IMR-90 (cell line): ENCODE results near the gene DGKH. TPM values are rescaled to one million over a fixed set of nuclear protein-coding genes. Genes with fewer than 3 reads are reported as not detected.

ENCODE experiments used
- ATAC-seq: fragments of 200-7000 bp; cut with Tn5 transposase; 2 replicates; pipeline ENCODE4 v1.9.1; 2020; ENCODE audit warnings: low read depth, mild to moderate bottlenecking, moderate library complexity
- BruUV-seq: library from RNA; stranded (reverse); fragments of 400-500 nt; replicated peaks from 2 replicates; lab custom pipeline; 2021; lab: Mats Ljungman, UMichigan
- CTCF ChIA-PET: fragments of 300-600 bp; formaldehyde crosslinking; extraction: SDS; loops from one replicate; lab custom pipeline; 2021; ENCODE audit warnings: antibody characterized with exemption; lab: Yijun Ruan, JAX
- POLR2A ChIA-PET: fragments of 300-600 bp; sonication (Branson Sonifier 250); formaldehyde crosslinking; loops from one replicate; lab custom pipeline; 2022; ENCODE audit warnings: antibody characterized with exemption; ENCODE audit not compliant: unreplicated experiment; lab: Charles Lee
- DNase-seq: peaks from one replicate; pipeline ENCODE4 v3.0.0; 2013
- H2AFZ ChIP-seq: replicated peaks from 2 replicates; pipeline ENCODE3; 2013; ENCODE audit warnings: low read length, mild to moderate bottlenecking; ENCODE audit not compliant: poor library complexity
- H2AK5ac ChIP-seq: 2 replicates; pipeline ENCODE4 v1.6.1; 2013; ENCODE audit warnings: low read depth, low read length, inconsistent platforms
- H2AK9ac ChIP-seq: replicated peaks from 2 replicates; pipeline ENCODE3; 2013; ENCODE audit warnings: mild to moderate bottlenecking, low read depth, low read length, moderate library complexity; ENCODE audit not compliant: poor library complexity
- H2BK120ac ChIP-seq: 2 replicates; pipeline ENCODE4 v1.6.1; 2013; ENCODE audit warnings: low read depth, low read length, inconsistent platforms
- H2BK15ac ChIP-seq: 3 replicates; pipeline ENCODE4 v1.6.1; 2013; ENCODE audit warnings: low read depth, low read length, inconsistent platforms
- H2BK20ac ChIP-seq: 2 replicates; pipeline ENCODE4 v1.6.1; 2013; ENCODE audit warnings: low read depth, mild to moderate bottlenecking, inconsistent platforms, low read length, moderate library complexity
- H2BK5ac ChIP-seq: 2 replicates; pipeline ENCODE4 v1.6.1; 2013; ENCODE audit warnings: mild to moderate bottlenecking, low read depth, low read length, inconsistent platforms; ENCODE audit not compliant: poor library complexity, severe bottlenecking
- H3K14ac ChIP-seq: replicated peaks from 2 replicates; pipeline ENCODE4 v1.6.1; 2013; ENCODE audit warnings: low read depth, low read length, inconsistent platforms
- H3K18ac ChIP-seq: 2 replicates; pipeline ENCODE4 v1.6.1; 2013; ENCODE audit warnings: low read depth, low read length, control low read depth
- H3K23ac ChIP-seq: 2 replicates; pipeline ENCODE4 v1.6.1; 2013; ENCODE audit warnings: low read depth, low read length, inconsistent platforms
- H3K27ac ChIP-seq: 2 replicates; pipeline ENCODE4 v1.5.1; 2013; ENCODE audit warnings: mild to moderate bottlenecking, control low read depth, low read length; ENCODE audit not compliant: insufficient read depth
- H3K27me3 ChIP-seq: 2 replicates; pipeline ENCODE4 v1.6.1; 2013; ENCODE audit warnings: low read length; ENCODE audit not compliant: control insufficient read depth, insufficient read depth
- H3K36me3 ChIP-seq: 2 replicates; pipeline ENCODE4 v1.6.1; 2013; ENCODE audit warnings: low read length, mixed read lengths; ENCODE audit not compliant: control insufficient read depth, insufficient read depth
- H3K4ac ChIP-seq: 2 replicates; pipeline ENCODE4 v1.6.1; 2013; ENCODE audit warnings: low read depth, low read length, inconsistent platforms
- H3K4me1 ChIP-seq: 2 replicates; pipeline ENCODE4 v1.6.1; 2013; ENCODE audit warnings: low read length, mixed read lengths; ENCODE audit not compliant: control insufficient read depth, insufficient read depth
- H3K4me2 ChIP-seq: 2 replicates; pipeline ENCODE4 v1.6.1; 2013; ENCODE audit warnings: low read depth, mild to moderate bottlenecking, control low read depth, low read length, moderate library complexity
- H3K4me3 ChIP-seq: 2 replicates; pipeline ENCODE4 v1.5.1; 2013; ENCODE audit warnings: low read depth, mild to moderate bottlenecking, control low read depth, low read length, moderate library complexity; ENCODE audit not compliant: insufficient read depth
- H3K56ac ChIP-seq: 2 replicates; pipeline ENCODE4 v1.6.1; 2013; ENCODE audit warnings: low read length, inconsistent platforms; ENCODE audit not compliant: insufficient read depth; ENCODE audit errors: extremely low read depth
- H3K79me1 ChIP-seq, 2 experiments: 2 replicates each; pipeline ENCODE4 v1.6.1; 2013; ENCODE audit warnings: low read length in 2 of 2, inconsistent platforms in 1 of 2, low read depth in 1 of 2
- H3K9ac ChIP-seq: 2 replicates; pipeline ENCODE4 v1.6.1; 2013; ENCODE audit warnings: low read depth, low read length, control low read depth
- H3K9me1 ChIP-seq: 2 replicates; pipeline ENCODE4 v1.6.1; 2013; ENCODE audit warnings: low read length, inconsistent platforms; ENCODE audit not compliant: insufficient read depth
- H3K9me3 ChIP-seq: 2 replicates; pipeline ENCODE4 v1.6.1; 2013; ENCODE audit warnings: low read length; ENCODE audit not compliant: control insufficient read depth, insufficient read depth
- H4K20me1 ChIP-seq: 2 replicates; pipeline ENCODE4 v1.6.1; 2013; ENCODE audit warnings: low read length, inconsistent platforms; ENCODE audit not compliant: insufficient read depth
- H4K5ac ChIP-seq: 2 replicates; pipeline ENCODE4 v1.6.1; 2013; ENCODE audit warnings: mild to moderate bottlenecking, low read depth, low read length, control low read depth
- H4K8ac ChIP-seq, 2 experiments: 2 replicates each; pipeline ENCODE4 v1.6.1; 2013; ENCODE audit warnings: low read depth in 2 of 2, low read length in 2 of 2, control low read depth in 1 of 2, inconsistent platforms in 1 of 2
- H4K91ac ChIP-seq: 2 replicates; pipeline ENCODE4 v1.6.1; 2013; ENCODE audit warnings: low read depth, low read length, inconsistent platforms; ENCODE audit not compliant: insufficient read depth
- BHLHE40 ChIP-seq: fragments of 150-350 bp; IDR thresholded peaks from 2 replicates; pipeline ENCODE4 v1.6.1; 2016; ENCODE audit warnings: mild to moderate bottlenecking, low read depth, low read length
- CEBPB ChIP-seq: IDR thresholded peaks from 2 replicates; pipeline ENCODE4 v1.6.1; 2012; ENCODE audit warnings: low read depth, low read length, improper control_type of control experiment
- CHD1 ChIP-seq: IDR thresholded peaks from 2 replicates; pipeline ENCODE4 v1.6.1; 2012; ENCODE audit warnings: low read depth, low read length, improper control_type of control experiment
- FOS ChIP-seq: fragments of 150-350 bp; IDR thresholded peaks from 2 replicates; pipeline ENCODE4 v1.6.1; 2016; ENCODE audit warnings: low read depth, low read length
- MAFK ChIP-seq: IDR thresholded peaks from 2 replicates; pipeline ENCODE4 v1.6.1; 2012; ENCODE audit warnings: low read depth, low read length, improper control_type of control experiment
- MAZ ChIP-seq: IDR thresholded peaks from 2 replicates; pipeline ENCODE4 v1.6.1; 2012; ENCODE audit warnings: low read depth, mild to moderate bottlenecking, low read length, improper control_type of control experiment, moderate library complexity, borderline replicate concordance
- NFE2L2 ChIP-seq: fragments of 150-350 bp; IDR thresholded peaks from 2 replicates; pipeline ENCODE4 v1.6.1; 2016; ENCODE audit warnings: low read depth, mild to moderate bottlenecking, low read length
- POLR2A ChIP-seq: IDR thresholded peaks from 2 replicates; pipeline ENCODE4 v1.6.1; 2012; ENCODE audit warnings: mild to moderate bottlenecking, low read depth, low read length
- RAD21 ChIP-seq: IDR thresholded peaks from 2 replicates; pipeline ENCODE4 v1.6.1; 2012; ENCODE audit warnings: low read length, improper control_type of control experiment
- RCOR1 ChIP-seq: IDR thresholded peaks from 2 replicates; pipeline ENCODE4 v1.6.1; 2012; ENCODE audit warnings: mild to moderate bottlenecking, low read length, improper control_type of control experiment; ENCODE audit not compliant: insufficient replicate concordance
- RFX5 ChIP-seq: IDR thresholded peaks from 2 replicates; pipeline ENCODE4 v1.8.0; 2012; ENCODE audit warnings: low read depth, mild to moderate bottlenecking, low read length, moderate library complexity
- SMC3 ChIP-seq: fragments of 150-350 bp; IDR thresholded peaks from 2 replicates; pipeline ENCODE4 v1.6.1; 2016; ENCODE audit warnings: low read depth, mild to moderate bottlenecking, antibody characterized with exemption, low read length, moderate library complexity
- WGBS, 2 experiments: methylation state at CpG; one replicate each; pipeline versions ENCODE4 v1.1.5 to v1.1.7; 2013; ENCODE audit warnings: missing lambda C conversion rate in 2 of 2; ENCODE audit not compliant: insufficient read length in 1 of 2; ENCODE audit errors: extremely low coverage in 2 of 2; 5-methylcytosine and 5-hydroxymethylcytosine counted together
- dilution Hi-C: fragments of 300-500 bp; cut with HindIII; formaldehyde crosslinking; loops from one replicate; pipeline ENCODE4 v1.14.3; 2018; ENCODE audit warnings: low sequenced_read_pairs; ENCODE audit not compliant: unreplicated experiment
- in situ Hi-C: fragments of 300-500 bp; cut with MboI; formaldehyde crosslinking; loops from 3 replicates; pipeline ENCODE4 v1.14.3; 2019; ENCODE audit warnings: low sequenced_read_pairs, inconsistent platforms, mixed read lengths
- intact Hi-C: fragments of 100-400 bp; cut with micrococcal nuclease; formaldehyde crosslinking; loops from 2 replicates; pipeline ENCODE4 v1.10.0; 2022
- polyA plus RNA-seq, 3 experiments: library from polyadenylated mRNA; depleted of rRNA; stranded (reverse); fragments of >200 nt; gene quantifications; 2 replicates each; pipeline ENCODE4 v1.2.3, GENCODE V29; 2012; ENCODE audit warnings: low replicate concordance in 1 of 3
- total RNA-seq: library from RNA; depleted of rRNA; stranded (reverse); fragments of >200 nt; gene quantifications from 2 replicates; pipeline ENCODE4 v1.2.3, GENCODE V29; 2012
- TF ChIP-seq, protein P1 (sequence below): conservative IDR thresholded peaks from 2 replicates; pipeline ENCODE4 v1.5.1; 2012; ENCODE audit warnings: mild to moderate bottlenecking, low read depth, low read length, improper control_type of control experiment
- TF ChIP-seq, protein P2 (sequence below): fragments of 150-350 bp; IDR thresholded peaks from 2 replicates; pipeline ENCODE4 v1.6.1; 2017; ENCODE audit warnings: mild to moderate bottlenecking, antibody characterized with exemption, low read length, low read depth
- TF ChIP-seq, protein P3 (sequence below): fragments of 150-350 bp; IDR thresholded peaks from 2 replicates; pipeline ENCODE4 v1.6.1; 2016; ENCODE audit warnings: low read depth, mild to moderate bottlenecking, low read length, moderate library complexity, borderline replicate concordance

The DGKH gene
- total and polyA plus RNA-seq, 2 of the 4 experiments (the other 2 are of a cell fraction): 2.0 to 13.4 TPM

DNA sequence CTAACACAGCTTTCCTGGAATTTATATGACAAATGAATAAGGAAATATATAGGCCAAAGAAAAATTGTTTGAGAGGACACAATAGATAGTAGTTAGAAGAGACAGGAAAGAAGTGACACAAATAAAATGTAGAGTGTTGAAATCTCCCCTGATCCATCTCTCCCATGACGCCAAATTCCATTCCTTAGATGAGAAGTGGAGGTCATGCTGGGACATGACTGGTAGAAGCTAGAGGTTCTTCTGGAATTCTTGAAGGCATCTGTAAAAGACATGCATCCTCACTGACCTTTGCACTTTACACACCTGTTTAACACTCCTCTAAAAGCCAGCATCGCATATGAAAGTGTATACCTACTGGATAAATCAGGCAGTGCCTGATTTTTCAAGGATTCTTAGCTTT lies 67.8 kb downstream of the DGKH start:
- BruUV-seq: no TSS peak

More for the DNA sequence above, 67.8 kb downstream of the DGKH start:
- peaks cover 26 to 38% of the 10 kb centered on the region in 2 experiments for H3K79me1 ChIP-seq
- peaks cover 5% of the 10 kb centered on the region; the same call in 1 of the 2 replicates for H4K20me1 ChIP-seq
- H4K91ac ChIP-seq: no peak overlapping the region
- no peaks in the 10 kb centered on the region; the same call in 1 of the 2 replicates for H3K36me3 ChIP-seq
- H3K18ac ChIP-seq: no peak overlapping the region
- H2BK120ac ChIP-seq: no peak overlapping the region
- H3K27ac ChIP-seq: no peak overlapping the region
- no peak for DNase-seq
- no peak overlapping the region for H3K4me2 ChIP-seq
- H3K9me3 ChIP-seq: no peaks in the 10 kb centered on the region
- no peak overlapping the region for H3K4ac ChIP-seq
- H2AK5ac ChIP-seq: no peak overlapping the region
- no peak overlapping the region for H3K4me3 ChIP-seq
- no peak for ATAC-seq
- H2AFZ ChIP-seq: no peak overlapping the region
- in situ Hi-C loops (loop anchor here (10.0 kb wide), 1 partner anchor 731 kb away; no protein-coding TSS in a partner anchor), dilution Hi-C loops (no loop called here), intact Hi-C loops (no loop called here)
- no peak overlapping the region for H4K5ac ChIP-seq
- peaks cover 3% of the 10 kb centered on the region; the same call in 1 of the 2 replicates for H3K4me1 ChIP-seq
- no peak overlapping the region for H3K56ac ChIP-seq
- no peak overlapping the region for H2AK9ac ChIP-seq
- no peak overlapping the region for H2BK20ac ChIP-seq
- no peak overlapping the region for H2BK15ac ChIP-seq
- H4K8ac ChIP-seq: no peak overlapping the region
- H3K14ac ChIP-seq: no peak overlapping the region
- H3K9me1 ChIP-seq: peaks cover 2% of the 10 kb centered on the region; the same call in 1 of the 2 replicates
- no peak overlapping the region for H3K23ac ChIP-seq
- POLR2A ChIA-PET: no interaction called here
- TF ChIP-seq RAD21 (no peak), CEBPB (no peak), POLR2A (no peak), MAFK (no peak), MAZ (no peak), RCOR1 (no peak), NFE2L2 (no peak), RFX5 (no peak), FOS (no peak), CHD1 (no peak), SMC3 (no peak), BHLHE40 (no peak)
- TF ChIP-seq, protein P1, sequence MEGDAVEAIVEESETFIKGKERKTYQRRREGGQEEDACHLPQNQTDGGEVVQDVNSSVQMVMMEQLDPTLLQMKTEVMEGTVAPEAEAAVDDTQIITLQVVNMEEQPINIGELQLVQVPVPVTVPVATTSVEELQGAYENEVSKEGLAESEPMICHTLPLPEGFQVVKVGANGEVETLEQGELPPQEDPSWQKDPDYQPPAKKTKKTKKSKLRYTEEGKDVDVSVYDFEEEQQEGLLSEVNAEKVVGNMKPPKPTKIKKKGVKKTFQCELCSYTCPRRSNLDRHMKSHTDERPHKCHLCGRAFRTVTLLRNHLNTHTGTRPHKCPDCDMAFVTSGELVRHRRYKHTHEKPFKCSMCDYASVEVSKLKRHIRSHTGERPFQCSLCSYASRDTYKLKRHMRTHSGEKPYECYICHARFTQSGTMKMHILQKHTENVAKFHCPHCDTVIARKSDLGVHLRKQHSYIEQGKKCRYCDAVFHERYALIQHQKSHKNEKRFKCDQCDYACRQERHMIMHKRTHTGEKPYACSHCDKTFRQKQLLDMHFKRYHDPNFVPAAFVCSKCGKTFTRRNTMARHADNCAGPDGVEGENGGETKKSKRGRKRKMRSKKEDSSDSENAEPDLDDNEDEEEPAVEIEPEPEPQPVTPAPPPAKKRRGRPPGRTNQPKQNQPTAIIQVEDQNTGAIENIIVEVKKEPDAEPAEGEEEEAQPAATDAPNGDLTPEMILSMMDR: no peak
- TF ChIP-seq, protein P2, sequence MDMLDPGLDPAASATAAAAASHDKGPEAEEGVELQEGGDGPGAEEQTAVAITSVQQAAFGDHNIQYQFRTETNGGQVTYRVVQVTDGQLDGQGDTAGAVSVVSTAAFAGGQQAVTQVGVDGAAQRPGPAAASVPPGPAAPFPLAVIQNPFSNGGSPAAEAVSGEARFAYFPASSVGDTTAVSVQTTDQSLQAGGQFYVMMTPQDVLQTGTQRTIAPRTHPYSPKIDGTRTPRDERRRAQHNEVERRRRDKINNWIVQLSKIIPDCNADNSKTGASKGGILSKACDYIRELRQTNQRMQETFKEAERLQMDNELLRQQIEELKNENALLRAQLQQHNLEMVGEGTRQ: no peak
- TF ChIP-seq, protein P3, sequence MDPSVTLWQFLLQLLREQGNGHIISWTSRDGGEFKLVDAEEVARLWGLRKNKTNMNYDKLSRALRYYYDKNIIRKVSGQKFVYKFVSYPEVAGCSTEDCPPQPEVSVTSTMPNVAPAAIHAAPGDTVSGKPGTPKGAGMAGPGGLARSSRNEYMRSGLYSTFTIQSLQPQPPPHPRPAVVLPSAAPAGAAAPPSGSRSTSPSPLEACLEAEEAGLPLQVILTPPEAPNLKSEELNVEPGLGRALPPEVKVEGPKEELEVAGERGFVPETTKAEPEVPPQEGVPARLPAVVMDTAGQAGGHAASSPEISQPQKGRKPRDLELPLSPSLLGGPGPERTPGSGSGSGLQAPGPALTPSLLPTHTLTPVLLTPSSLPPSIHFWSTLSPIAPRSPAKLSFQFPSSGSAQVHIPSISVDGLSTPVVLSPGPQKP: no peak
- no peaks in the 10 kb centered on the region for H3K27me3 ChIP-seq
- CTCF ChIA-PET: interaction anchor here (0.9 kb wide), 1 partner anchor 11 kb away, joined by 3 read pairs; no protein-coding TSS in a partner anchor
- H3K9ac ChIP-seq: no peak overlapping the region
- no peak overlapping the region for H2BK5ac ChIP-seq
- WGBS, 2 experiments: 100% methylated on average over 1 of the region's 2 CpGs; no CpG with 5 or more reads in 1 of the 2 experiments
